GM18858 (cell line): ENCODE measurements around the gene MLIP.
"Not testable (repeated sequence)": the region's sequence is repeated elsewhere in the genome, so short reads cannot be mapped to it uniquely, and the experiment has no call there.

Experiments
- ATAC-seq: cut with Tn5 transposase; IDR thresholded peaks from one replicate; pipeline ENCODE4 v1.9.1; 2021; ENCODE audit not compliant: unreplicated experiment

Gene MLIP

DNA sequence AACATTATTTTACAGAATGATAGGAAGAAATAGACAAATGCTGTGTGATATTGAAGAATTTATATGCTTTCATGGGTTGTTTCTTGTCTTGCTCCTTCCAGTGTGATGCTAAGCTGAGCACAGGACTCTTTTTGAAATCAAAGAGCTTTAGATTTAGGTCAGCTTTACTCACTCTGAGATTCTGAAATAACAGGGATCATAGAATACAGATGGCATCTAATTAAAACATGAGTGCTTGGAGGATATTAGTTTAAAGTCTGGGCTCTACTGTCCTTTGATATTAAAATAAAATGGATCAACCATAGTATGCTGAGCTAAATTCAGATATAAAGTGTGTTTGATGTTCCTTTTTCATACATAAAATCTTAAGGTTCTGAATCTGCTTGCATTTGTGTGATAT, 29.6 kb downstream of the MLIP start:
- ATAC-seq: no peak

DNA sequence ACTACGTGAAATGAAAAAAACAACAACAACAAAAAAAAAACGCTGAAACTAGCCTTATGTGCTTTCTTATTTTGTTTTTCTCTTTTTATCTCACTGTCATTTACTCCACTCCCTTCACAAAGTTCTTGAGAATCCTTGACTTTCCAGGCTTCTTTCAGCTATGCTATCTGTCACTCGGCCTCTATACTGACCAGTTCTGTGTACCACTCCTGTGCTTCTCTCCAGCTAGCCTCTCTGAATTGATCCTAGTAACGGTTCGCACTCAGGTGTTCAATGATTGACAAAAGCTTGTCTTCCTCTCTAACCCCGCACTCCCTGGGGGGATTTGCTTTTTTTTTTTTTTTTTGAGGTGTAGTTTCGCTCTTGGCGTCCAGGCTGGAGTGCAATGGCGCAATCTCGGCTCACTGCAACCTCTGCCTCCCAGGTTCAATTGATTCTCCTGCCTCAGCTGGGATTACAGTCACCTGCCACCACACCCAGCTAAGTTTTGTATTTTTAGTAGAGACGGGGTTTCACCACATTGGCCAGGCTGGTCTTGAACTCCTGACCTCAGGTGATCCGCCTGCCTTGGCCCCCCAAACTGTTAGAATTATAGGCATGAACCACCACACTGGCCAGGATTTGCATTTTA, 31.8 kb downstream of the MLIP start:
- no peak for ATAC-seq

DNA sequence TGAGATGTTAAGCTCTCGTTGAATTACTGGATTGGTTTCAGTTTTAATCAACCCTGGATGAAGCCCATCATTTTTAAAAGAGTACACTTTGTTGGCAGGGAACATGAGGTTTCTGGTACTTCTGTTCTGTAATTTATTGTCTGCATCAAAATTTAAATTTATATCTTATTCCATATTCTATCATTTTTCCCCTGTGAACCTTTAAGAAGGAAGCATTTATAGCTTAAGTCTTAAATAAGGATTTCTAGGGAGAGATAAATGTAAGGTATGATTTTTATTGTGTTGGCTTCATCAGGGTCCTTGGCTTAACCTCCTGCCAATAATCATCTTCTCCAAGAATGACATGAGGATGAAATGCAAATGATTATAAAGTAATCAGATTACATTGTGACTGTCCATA, 40.6 kb downstream of the MLIP start:
- no peak for ATAC-seq

DNA sequence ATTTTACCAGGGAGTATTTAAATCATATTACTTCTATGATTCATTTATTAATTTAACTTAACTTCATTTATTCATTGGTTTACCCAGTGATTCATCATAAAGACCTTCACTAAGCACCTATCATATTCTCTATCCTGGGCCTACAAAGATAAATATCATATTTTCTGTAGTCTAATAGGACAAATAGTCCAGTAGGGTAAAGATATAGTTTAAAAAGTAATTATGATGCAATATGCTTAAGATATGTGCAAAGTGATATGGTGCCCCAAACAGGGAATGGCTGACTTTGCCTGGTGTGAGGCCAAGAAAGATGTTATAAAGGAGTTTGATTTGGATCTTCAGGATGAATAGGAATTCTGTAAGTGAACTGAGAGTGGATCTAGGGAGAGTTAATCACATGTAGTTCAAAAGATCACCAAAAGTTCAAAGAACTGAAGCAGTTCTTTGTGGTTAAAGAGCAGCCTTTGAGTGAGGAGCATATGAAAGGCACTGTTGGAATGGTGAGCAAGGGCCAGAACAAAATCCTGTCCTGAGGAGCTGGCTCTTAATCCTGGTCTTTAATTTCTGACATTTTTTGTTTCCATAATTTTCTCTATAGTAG, 45.5 kb downstream of the MLIP start:
- no peak for ATAC-seq

DNA sequence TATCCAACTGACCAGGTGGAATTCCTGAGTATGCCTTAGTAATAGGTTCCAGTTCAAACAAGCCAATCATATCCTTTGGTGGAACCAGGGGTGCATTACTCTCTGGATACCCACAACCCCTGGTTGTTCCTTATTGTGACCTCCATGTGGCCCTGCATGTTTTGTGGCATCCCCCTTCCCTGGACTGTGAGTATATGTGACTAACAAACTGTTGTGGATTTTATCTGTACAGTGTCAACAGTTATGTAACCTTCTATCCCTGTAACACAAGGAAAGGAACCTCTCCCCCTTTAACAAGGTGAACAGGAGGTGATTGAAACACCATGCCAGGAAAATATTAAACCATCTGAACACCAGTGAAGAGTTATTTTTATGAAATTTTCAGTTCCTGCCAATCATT, 46.2 kb downstream of the MLIP start:
- no peak for ATAC-seq

DNA sequence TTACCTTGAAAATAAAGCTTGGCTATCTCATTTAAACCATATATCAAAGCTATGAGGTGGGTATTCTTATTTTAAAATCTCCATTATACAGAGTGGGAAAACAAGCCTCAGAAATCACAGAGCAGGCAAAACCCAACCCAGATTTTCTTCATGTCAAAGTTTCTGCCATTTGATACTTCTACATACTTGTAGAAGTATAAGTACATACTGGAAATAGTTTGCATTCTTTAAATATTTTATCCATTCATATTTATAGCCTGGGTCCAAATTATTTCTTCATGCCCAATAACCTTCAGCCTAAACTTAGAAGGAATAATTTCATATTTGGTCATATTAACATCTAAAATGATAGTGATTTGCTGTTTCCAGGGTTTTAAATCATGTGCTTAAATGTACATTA, 61.8 kb downstream of the MLIP start:
- no peak for ATAC-seq

DNA sequence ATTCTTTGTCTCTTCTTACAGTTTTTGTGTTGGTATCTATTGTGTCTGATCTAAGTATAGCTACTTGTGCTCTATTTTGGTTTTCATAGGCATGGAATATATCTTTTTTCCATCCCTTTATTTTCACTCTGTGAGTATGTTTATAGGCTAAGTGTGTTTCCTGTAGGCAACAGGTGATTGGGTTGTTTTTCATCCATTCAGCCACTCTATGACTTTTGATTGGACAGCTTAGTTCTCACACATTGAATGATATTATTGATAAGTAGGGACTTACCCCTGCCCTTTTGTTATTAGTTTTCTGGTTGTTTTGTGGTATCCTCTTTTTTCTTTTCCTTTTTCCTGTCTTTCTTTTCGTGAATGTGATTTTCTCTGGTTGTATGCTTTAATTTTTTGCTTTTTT, 67.9 kb downstream of the MLIP start:
- ATAC-seq: no peak

DNA sequence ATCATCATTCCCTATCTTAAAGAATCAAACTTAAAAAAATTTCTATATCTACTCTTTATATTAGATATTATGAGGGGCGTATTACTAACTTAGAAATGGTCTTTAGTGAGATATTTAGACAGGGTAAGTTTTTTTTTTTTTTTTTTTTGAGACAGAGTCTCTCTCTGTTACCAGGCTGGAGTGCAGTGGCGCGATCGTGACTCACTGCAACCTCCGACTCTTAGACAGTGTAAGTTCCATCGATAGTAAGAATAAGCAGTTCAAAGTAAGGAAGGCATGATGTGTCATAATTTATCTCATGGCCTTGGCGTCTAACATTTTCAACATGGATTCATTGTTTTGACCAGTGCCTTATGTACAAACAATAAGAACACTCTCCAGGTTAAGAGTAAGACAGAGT, 72.4 kb downstream of the MLIP start:
- no peak for ATAC-seq

DNA sequence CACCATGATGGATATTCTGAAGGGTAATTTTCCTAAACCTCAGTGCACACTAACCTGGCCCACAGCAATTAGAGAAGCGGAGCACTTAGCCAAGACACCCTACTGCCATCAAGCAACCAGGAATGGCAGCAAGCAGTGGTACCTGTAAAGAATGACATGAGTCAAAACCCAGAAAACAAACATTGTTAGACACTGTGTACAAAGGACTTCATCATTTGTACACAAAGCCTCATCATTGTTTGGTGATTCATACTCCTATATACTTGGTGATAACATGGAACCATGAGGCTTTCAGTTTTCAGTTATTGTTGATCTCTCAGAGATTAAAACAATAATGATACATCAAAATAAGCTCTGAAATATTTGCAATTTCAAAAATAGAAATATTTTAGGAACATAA, 74.6 kb downstream of the MLIP start:
- ATAC-seq: no peak

DNA sequence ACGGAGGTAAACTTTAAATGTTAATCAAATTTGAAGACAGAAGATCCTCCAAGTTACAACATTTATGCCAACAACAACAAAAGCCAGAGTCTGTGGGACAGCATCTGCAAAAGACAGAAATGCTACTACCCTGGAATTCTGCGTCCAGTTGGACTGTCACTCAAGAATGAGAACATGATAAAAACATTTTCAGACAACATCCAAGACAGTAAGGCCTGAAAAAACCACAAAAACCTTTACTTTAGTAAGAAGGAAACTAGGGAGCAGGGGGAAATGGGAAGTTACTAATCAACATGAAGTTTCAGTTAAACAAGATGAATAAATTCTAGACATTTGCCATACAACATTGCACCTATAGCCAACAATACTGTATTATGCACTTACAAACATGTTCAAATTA, 77.6 kb downstream of the MLIP start:
- no peak for ATAC-seq

DNA sequence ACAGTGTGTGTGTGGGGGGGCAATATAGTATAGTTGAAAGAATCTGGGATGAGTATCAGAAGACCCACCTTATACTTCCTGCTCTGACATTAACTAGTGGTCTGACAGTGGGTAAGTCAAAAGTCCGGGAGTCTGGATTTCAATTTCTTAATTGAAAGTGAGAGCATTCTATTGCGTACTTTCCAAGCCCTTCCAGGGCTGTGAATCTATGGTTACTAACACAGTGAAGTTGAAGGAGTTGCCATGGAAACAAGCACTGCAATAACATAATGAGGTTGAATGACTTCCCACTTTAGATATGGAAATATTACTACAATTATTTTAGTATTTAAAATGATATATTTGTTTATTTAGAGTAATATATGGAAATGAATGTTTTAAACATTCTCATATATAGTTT, 80.2 kb downstream of the MLIP start:
- no peak for ATAC-seq

DNA sequence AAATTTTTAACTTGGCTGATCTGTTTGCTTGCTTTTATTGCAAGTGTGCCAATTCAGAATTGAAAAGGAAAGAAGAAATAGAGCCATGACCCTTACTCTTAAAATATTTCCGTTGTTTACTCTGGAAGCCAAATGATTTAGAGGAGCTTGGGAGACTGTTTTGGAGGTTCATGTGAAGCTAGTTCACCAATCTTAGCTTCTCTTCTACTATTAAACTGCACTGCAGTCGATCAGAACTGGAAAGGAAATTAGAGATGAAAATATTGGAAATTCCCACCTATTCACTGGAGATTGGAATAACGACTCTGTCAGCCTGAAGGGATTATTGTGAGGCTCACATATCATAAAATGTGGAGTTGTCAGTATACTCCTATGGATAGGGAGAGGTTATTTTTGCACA, 81.8 kb downstream of the MLIP start:
- ATAC-seq: no peak

DNA sequence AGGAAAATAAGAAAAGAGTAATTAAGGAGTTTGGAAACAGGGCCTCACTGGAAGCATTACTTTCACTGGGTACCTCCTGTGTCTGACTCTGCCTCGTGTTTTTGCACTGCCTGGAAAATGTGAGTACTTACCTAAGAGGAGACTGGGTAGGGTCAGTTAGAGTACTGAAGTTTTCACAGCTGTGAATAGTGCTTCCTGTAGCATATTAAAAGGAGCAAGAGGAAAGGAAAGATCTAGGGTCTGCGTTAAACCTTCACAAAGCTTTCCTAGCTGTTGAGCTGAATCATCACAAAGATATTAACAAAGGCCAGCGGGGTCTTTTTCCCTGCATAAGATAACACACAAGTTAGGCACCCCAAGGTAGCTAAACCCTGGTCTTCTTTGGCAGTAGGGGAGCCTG, 82.3 kb downstream of the MLIP start:
- no peak for ATAC-seq

DNA sequence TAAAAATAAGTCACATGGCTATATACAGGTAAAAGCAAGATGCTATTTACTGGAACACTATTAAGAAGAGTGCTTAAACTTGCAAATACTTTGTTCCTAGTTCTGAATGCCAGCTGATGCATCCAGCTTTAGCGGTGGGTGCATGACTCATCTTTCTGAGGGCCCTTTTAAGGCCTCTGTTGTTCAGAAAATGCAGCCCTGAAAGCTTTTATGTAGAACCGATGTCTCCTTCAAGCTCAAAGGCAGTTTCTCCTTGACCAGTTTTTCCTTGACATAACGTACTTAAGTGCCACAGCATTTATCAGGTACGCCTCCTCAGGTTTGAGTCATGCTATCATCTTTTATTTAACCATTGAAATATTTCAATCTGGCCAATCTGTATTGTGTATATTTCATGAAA, 82.8 kb downstream of the MLIP start:
- ATAC-seq: no peak

DNA sequence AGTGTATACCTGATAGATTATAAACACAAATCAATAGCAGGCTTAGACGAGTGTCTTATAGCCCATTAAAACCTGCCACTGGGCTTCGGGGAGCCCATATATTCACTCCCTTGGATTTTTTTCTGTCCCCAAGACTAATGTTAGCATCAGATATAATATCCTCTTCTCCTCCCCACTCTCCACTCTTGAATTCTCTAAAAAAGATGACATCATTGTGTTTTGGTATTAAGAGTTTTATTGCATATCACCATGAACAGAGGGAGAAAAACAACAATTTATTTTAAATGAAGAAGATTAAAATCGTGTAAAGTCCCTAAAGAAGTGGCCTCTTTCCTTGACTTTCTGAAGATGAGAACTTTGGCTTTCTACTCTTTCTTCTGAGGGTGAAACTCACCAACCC, 84.4 kb downstream of the MLIP start:
- no peak for ATAC-seq

DNA sequence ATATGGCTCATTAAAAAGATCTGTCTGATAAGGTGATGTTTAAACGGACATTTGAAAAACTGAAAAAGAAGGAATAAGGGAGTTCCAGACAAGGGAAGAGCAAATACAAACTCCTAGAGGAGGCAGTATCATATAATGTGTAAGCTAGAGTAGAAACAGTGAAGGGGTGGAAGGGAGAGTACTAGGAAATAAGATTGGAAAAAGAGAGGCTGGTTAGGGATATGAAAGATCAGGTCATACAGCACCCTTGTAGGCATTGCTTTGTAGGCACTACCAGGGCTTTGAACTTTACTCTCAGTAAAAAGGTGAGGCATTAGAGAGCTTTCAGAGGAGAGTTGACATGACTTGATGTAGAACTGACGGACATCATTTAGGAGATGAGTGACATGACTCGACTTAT, 85.7 kb downstream of the MLIP start:
- no peak for ATAC-seq

DNA sequence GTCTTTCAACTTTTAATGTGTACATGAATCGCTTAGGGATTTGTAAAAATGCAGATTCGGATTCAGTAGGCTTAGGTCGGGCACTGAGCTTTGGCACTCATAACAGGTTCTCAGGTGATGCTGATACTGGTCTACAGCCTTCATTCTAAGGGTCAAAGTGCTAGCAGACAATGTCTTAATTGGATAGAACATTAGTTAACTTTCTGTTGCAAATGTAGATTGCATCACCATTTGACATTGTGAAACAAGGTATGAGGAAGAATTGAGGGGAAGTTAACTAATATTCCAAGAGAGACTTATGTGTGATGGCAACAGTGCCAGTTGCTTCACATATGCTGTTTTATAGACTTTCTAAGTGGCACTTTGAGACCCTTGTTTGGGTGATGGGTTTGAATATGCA, 86.9 kb downstream of the MLIP start:
- no peak for ATAC-seq

DNA sequence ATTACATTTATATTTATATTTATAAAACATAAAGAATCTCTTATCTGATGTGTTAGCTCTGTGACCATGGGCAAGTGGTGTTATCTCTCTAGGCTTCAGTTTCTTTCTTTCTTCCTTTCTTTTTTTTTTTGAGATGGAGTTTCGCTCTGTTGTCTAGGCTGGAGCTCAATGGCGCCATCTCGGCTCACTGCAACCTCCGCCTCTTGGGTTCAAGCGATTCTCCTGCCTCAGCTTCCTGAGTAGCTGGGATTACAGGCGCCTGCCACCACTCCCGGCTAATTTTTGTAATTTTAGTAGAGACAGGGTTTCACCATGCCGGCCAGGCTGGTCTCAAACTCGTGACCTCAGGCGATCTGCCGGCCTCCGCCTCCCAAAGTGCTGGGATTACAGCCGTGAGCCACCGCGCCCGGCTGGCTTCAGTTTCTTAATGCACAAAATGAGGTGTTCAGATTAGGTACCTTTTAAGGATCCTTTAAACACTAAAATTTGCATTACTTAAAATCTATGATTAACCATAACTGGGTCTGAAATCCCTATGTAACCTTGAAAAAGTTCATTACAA, 92.3 kb downstream of the MLIP start:
- not testable (repeated sequence) for ATAC-seq

DNA sequence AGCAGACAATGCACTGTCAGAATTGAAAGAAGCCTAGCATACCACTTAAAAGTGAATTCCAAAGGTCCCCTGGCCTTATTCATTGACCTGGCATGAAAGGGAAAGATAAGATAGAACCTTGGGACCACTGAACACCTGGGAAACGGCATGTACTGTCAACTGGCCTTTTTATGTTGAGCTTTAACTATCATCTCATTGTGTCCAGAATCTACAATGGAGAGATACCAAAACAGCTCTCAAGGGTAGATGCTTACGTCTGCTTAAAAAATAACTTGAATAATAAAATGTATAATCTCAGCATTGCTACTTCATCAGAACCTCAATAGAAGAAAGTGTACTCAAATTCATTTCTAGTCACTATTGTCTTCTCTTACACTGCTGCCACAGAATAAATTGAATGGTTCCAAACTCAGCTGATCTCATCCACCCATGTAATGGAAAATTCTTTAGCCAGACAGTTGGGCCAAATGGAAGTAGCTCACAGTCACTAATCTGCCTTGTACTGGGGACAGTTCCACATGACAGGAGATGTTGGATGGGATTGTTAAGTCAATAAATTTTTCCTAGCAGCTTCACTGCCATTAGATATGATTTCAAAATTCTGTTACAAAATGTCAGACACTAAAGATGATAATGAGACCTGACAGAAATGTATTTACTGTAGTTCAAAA, 93.8 kb downstream of the MLIP start:
- no peak for ATAC-seq

DNA sequence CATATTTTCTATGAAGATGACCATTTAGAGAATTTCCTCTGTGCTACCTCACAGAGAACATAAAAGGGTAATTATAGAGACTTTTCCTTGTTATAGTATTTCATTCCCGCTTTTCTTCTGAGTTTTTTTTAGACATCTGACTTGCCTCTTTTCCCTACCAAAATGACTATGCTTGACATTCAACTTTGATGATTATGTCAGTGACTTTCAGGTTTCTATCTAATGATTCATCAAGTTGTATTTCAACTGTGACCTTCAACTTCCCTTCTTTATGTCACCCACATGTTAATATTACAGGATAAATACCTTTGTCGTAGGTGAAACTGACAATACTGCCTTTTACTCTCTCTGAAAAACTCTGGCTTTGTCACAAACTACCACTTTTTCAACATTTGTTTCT, 95.3 kb downstream of the MLIP start:
- no peak for ATAC-seq

DNA sequence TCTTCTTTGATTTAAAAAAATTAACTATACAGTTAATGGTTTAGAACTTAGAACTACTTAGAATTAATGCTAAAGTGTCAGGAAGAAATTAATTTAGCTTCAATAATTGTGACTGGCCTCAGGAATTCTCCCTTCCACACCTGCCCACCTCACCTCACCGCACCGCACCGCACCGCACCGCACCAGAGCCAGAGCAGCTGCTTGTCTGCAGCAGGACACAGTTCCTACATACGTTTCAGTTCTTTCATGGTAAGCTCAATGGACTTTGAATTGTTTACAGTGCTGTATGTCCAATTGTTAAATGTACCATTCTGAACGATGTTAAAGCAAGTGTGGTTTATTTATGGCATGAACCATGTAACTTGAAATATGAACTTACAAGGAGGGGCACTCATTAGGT, 98.7 kb downstream of the MLIP start:
- not testable (repeated sequence) for ATAC-seq

DNA sequence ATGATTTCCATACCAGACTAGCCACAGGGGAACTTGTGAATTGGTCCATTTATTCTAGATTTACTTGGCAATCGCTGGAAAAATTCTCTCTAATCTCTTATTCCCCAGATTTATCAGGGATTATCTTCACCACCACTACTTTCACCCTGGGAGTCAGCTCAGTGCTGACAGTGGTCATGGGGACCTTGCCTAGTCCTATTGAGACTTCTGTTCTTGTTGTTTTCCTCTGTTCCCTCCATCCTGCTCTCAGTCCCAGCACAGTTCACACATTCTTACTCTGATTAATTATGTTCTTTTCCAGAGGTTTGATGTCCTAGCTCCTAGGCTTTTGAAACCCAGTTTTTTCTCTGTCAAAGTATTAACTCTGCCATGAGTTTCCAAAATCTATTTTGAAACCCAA, 103.0 kb downstream of the MLIP start:
- no peak for ATAC-seq
